Adrenal gland (tissue), 5 donors: ENCODE results near the gene CCDC78.

ENCODE experiments used
- POLR2A ChIP-seq, 2 donors: fragments of 450-650 bp; IDR thresholded peaks; one replicate each; pipeline ENCODE4 v1.6.1; 2017; ENCODE audit warnings: antibody characterized with exemption in 2 of 2, mild to moderate bottlenecking in 2 of 2, moderate library complexity in 1 of 2
- TF ChIP-seq, protein P1 (sequence below), 6 experiments: fragments of 450-650 bp in 4 of 6; fragments of 200-600 bp in 2 of 6; sonication (generic) in 1 of 6; IDR thresholded peaks; 1 replicate in 5 of 6; 2 replicates in 1 of 6; pipeline versions ENCODE4 v1.5.1 to v1.8.0; 2016 to 2021; ENCODE audit warnings: antibody characterized with exemption in 6 of 6, mild to moderate bottlenecking in 2 of 6, moderate library complexity in 1 of 6
- donor health status: DM: no; HTN: no; CAD: no.

DNA sequence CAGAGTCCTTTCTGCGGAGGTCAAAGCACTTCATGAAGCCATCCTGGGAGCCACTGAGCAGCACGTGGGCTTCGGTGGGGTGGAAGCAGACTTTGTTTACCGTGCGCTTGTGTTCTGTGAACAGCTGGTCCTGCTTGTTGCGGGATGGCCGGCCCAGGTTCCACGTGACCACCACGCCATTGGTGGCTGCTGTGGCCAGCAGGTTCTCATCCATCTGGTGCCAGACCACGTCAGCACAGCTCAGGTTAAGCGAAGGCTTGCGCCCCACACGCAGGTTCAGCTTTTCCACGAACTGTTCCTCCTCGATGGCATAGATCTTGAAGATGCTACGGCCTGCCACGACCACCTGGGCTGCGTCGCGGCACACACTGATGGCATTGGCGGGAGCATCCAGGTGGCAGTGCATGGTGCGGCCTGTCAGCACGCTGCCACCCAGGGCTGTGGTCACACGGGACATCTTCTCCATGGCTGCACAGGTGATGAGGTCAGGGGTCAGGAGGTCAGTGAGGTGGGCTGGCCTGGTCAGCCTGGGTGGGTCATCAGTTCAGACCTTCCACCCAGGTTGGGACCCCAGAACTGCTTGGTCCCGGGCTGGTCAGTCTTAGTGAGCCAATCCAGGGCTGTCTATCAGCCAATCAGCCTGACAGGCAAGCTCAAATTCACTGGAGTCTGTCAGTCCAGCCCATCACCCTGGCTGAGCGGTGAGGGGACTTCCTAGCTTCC, 36.9 kb downstream of the CCDC78 start:
- TF ChIP-seq, protein P1, sequence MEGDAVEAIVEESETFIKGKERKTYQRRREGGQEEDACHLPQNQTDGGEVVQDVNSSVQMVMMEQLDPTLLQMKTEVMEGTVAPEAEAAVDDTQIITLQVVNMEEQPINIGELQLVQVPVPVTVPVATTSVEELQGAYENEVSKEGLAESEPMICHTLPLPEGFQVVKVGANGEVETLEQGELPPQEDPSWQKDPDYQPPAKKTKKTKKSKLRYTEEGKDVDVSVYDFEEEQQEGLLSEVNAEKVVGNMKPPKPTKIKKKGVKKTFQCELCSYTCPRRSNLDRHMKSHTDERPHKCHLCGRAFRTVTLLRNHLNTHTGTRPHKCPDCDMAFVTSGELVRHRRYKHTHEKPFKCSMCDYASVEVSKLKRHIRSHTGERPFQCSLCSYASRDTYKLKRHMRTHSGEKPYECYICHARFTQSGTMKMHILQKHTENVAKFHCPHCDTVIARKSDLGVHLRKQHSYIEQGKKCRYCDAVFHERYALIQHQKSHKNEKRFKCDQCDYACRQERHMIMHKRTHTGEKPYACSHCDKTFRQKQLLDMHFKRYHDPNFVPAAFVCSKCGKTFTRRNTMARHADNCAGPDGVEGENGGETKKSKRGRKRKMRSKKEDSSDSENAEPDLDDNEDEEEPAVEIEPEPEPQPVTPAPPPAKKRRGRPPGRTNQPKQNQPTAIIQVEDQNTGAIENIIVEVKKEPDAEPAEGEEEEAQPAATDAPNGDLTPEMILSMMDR (IDR thresholded peaks at IDR 0.05), result no peak
- no peak for TF ChIP-seq POLR2A (IDR thresholded peaks at IDR 0.05)
